ENCODE measurements around the gene JMJD1C.

The JMJD1C gene

GRCh38 chr10:63268798-63269503 is 196.8 kb downstream of the JMJD1C start:
- H3K4me3 ChIP-seq (ENCODE audit: low read length), result peak overlapping the region; percentile 98
- no peaks in the 10 kb centered on the region for H3K9me3 ChIP-seq (ENCODE audit: control insufficient read depth, insufficient read depth, low read length)
- peaks cover 44% of the 10 kb centered on the region for H3F3A ChIP-seq (ENCODE audit: control insufficient read depth, insufficient read depth)
- TF ChIP-seq EZH2phosphoT487 (IDR thresholded peaks at IDR 0.05; ENCODE audit: borderline replicate concordance, low read length), result no peak
- TF ChIP-seq CTCF (IDR thresholded peaks at IDR 0.05; ENCODE audit: low read depth, low read length, poor library complexity, severe bottlenecking), result peak; percentile 44
- H3K9me2 ChIP-seq (replicated peaks; ENCODE audit: control insufficient read depth, low read length), result no peaks in the 10 kb centered on the region
- peaks cover 84% of the 10 kb centered on the region for H3K79me2 ChIP-seq (ENCODE audit: control insufficient read depth, low read length)
- H3K36me3 ChIP-seq (ENCODE audit: control insufficient read depth, low read length), result peaks cover 28% of the 10 kb centered on the region; the same call in 1 of the 2 replicates
- H3K27me3 ChIP-seq (ENCODE audit: control insufficient read depth, low read length), result no peaks in the 10 kb centered on the region
- peaks cover 44% of the 10 kb centered on the region for H3K4me1 ChIP-seq (ENCODE audit: control insufficient read depth, low read length)
- H4K20me1 ChIP-seq (ENCODE audit: control insufficient read depth, insufficient read depth, low read depth, low read length), result peaks cover 3% of the 10 kb centered on the region; the same call in 1 of the 2 replicates
- peak overlapping the region; percentile 89 for H3K27ac ChIP-seq (ENCODE audit: low read depth, low read length)
- H3K4me2 ChIP-seq (ENCODE audit: low read length), result peak overlapping the region; percentile 92

- Histone ChIP-seq H3K27me3 (ENCODE audit: control insufficient read depth, low read length) (no peaks in the 10 kb centered on the region), H3K27ac (ENCODE audit: low read depth, low read length) (peak overlapping the region; percentile 89), H3K4me2 (ENCODE audit: low read length) (peak overlapping the region; percentile 92), H3F3A (ENCODE audit: control insufficient read depth, insufficient read depth) (peaks cover 47% of the 10 kb centered on the region), H3K4me1 (ENCODE audit: control insufficient read depth, low read length) (peaks cover 44% of the 10 kb centered on the region), H3K79me2 (ENCODE audit: control insufficient read depth, low read length) (peaks cover 90% of the 10 kb centered on the region), H3K9me2 (replicated peaks; ENCODE audit: control insufficient read depth, low read length) (no peaks in the 10 kb centered on the region), H3K36me3 (ENCODE audit: control insufficient read depth, low read length) (peaks cover 32% of the 10 kb centered on the region; the same call in 1 of the 2 replicates), H4K20me1 (ENCODE audit: control insufficient read depth, insufficient read depth, low read depth, low read length) (no peaks in the 10 kb centered on the region), H3K9me3 (ENCODE audit: control insufficient read depth, insufficient read depth, low read length) (no peaks in the 10 kb centered on the region), H3K4me3 (ENCODE audit: low read length) (peak overlapping the region; percentile 98)
- no peak for TF ChIP-seq EZH2phosphoT487 (IDR thresholded peaks at IDR 0.05; ENCODE audit: borderline replicate concordance, low read length)
- no peak for TF ChIP-seq CTCF (IDR thresholded peaks at IDR 0.05; ENCODE audit: low read depth, low read length, poor library complexity, severe bottlenecking)
Measured at GRCh38 chr10:63268149-63268797, 197.5 kb downstream of the JMJD1C start.

- Histone ChIP-seq H3K9me2 (replicated peaks; ENCODE audit: control insufficient read depth, low read length) (no peaks in the 10 kb centered on the region), H3K4me1 (ENCODE audit: control insufficient read depth, low read length) (peaks cover 45% of the 10 kb centered on the region), H3F3A (ENCODE audit: control insufficient read depth, insufficient read depth) (peaks cover 54% of the 10 kb centered on the region), H3K27ac (ENCODE audit: low read depth, low read length) (peak overlapping the region; percentile 89), H3K4me3 (ENCODE audit: low read length) (peak overlapping the region; percentile 98), H3K4me2 (ENCODE audit: low read length) (peak overlapping the region; percentile 92), H3K36me3 (ENCODE audit: control insufficient read depth, low read length) (peaks cover 34% of the 10 kb centered on the region; the same call in 1 of the 2 replicates), H4K20me1 (ENCODE audit: control insufficient read depth, insufficient read depth, low read depth, low read length) (no peaks in the 10 kb centered on the region), H3K9me3 (ENCODE audit: control insufficient read depth, insufficient read depth, low read length) (no peaks in the 10 kb centered on the region), H3K27me3 (ENCODE audit: control insufficient read depth, low read length) (no peaks in the 10 kb centered on the region), H3K79me2 (ENCODE audit: control insufficient read depth, low read length) (peaks cover 94% of the 10 kb centered on the region)
- TF ChIP-seq EZH2phosphoT487 (IDR thresholded peaks at IDR 0.05; ENCODE audit: borderline replicate concordance, low read length) (no peak), CTCF (IDR thresholded peaks at IDR 0.05; ENCODE audit: low read depth, low read length, poor library complexity, severe bottlenecking) (no peak)
Measured at GRCh38 chr10:63267414-63268148, 198.2 kb downstream of the JMJD1C start.
